OCI-LY7 (cell line): ENCODE measurements around the gene RIPK4. TPM values are rescaled to one million over a fixed set of nuclear protein-coding genes. Genes with fewer than 3 reads are reported as not detected.

ENCODE experiments used
- BruUV-seq: library from RNA; stranded (reverse); fragments of 400-500 nt; replicated peaks from 2 replicates; lab custom pipeline; 2021; lab: Mats Ljungman, UMichigan
- CTCF ChIA-PET: fragments of 300-600 bp; sonication (Branson Sonifier 250); formaldehyde crosslinking; loops from one replicate; lab custom pipeline; 2022; ENCODE audit warnings: antibody characterized with exemption; ENCODE audit not compliant: unreplicated experiment; lab: Charles Lee
- POLR2A ChIA-PET: fragments of 300-600 bp; sonication (Branson Sonifier 250); formaldehyde crosslinking; loops from one replicate; lab custom pipeline; 2022; ENCODE audit warnings: antibody characterized with exemption; lab: Charles Lee
- DNase-seq: peaks from one replicate; pipeline ENCODE4 v3.0.0-alpha.2; 2015; ENCODE audit warnings: low spot score
- H2AFZ ChIP-seq: fragments of 200-600 bp; sonication (generic), shearing (Covaris generic); 2 replicates; pipeline ENCODE4 v1.6.1; 2014; ENCODE audit warnings: mild to moderate bottlenecking, antibody characterized with exemption, low read length, moderate library complexity
- H3K27ac ChIP-seq: fragments of 200-600 bp; sonication (generic); 2 replicates; pipeline ENCODE4 v1.5.1; 2014; ENCODE audit warnings: mixed run types, low read depth, mild to moderate bottlenecking, moderate library complexity, low read length, inconsistent platforms; ENCODE audit not compliant: poor library complexity, severe bottlenecking
- H3K36me3 ChIP-seq: fragments of 200-600 bp; sonication (generic); 2 replicates; pipeline ENCODE4 v1.6.1; 2014; ENCODE audit warnings: mild to moderate bottlenecking, antibody characterized with exemption, low read length, moderate library complexity, mixed read lengths; ENCODE audit not compliant: insufficient read depth
- H3K4me1 ChIP-seq: fragments of 200-600 bp; sonication (generic); 2 replicates; pipeline ENCODE4 v1.5.1; 2014; ENCODE audit warnings: mild to moderate bottlenecking, low read length; ENCODE audit not compliant: insufficient read depth, poor library complexity, severe bottlenecking
- H3K4me2 ChIP-seq: fragments of 200-600 bp; sonication (generic); 2 replicates; pipeline ENCODE4 v1.6.1; 2014; ENCODE audit warnings: mild to moderate bottlenecking, low read length
- H3K4me3 ChIP-seq: fragments of 200-600 bp; sonication (generic); 2 replicates; pipeline ENCODE4 v1.5.1; 2014; ENCODE audit warnings: mild to moderate bottlenecking, low read depth, low read length; ENCODE audit not compliant: poor library complexity, severe bottlenecking
- H3K79me2 ChIP-seq: fragments of 200-600 bp; sonication (generic); 2 replicates; pipeline ENCODE4 v1.6.1; 2016; ENCODE audit warnings: low read depth, mild to moderate bottlenecking, low read length, moderate library complexity, mixed read lengths; ENCODE audit not compliant: insufficient read depth
- H3K9me2 ChIP-seq: fragments of 200-600 bp; sonication (generic); 2 replicates; pipeline ENCODE4 v1.6.1; 2016; ENCODE audit warnings: mild to moderate bottlenecking, low read length, mixed read lengths; ENCODE audit not compliant: insufficient read depth
- H3K9me3 ChIP-seq: fragments of 200-600 bp; sonication (generic); 2 replicates; pipeline ENCODE4 v1.6.1; 2014; ENCODE audit warnings: mild to moderate bottlenecking, mixed run types, low read length, mixed read lengths
- H4K20me1 ChIP-seq: fragments of 200-600 bp; sonication (generic); 2 replicates; pipeline ENCODE4 v1.6.1; 2014; ENCODE audit warnings: mild to moderate bottlenecking, antibody characterized with exemption, low read length, moderate library complexity, mixed read lengths; ENCODE audit not compliant: insufficient read depth
- EZH2phosphoT487 ChIP-seq: fragments of 200-600 bp; sonication (generic); IDR thresholded peaks from 2 replicates; pipeline ENCODE4 v1.6.1; 2018; ENCODE audit warnings: low read depth, borderline replicate concordance, mild to moderate bottlenecking, mixed run types, antibody characterized with exemption, low read length, moderate library complexity, mixed read lengths
- intact Hi-C: fragments of 100-400 bp; cut with micrococcal nuclease; formaldehyde crosslinking; loops from one replicate; pipeline ENCODE4 v1.10.0; 2022; ENCODE audit not compliant: unreplicated experiment
- total RNA-seq, 2 experiments: library from RNA; depleted of rRNA in 1 of 2; stranded (reverse); fragments of >200 nt in 1 of 2; shearing (Covaris generic) in 1 of 2; gene quantifications; 2 replicates each; pipeline ENCODE4 v1.2.3, GENCODE V29; 2014 to 2022
- TF ChIP-seq, protein P1 (sequence below): fragments of 200-600 bp; sonication (generic); conservative IDR thresholded peaks from 2 replicates; pipeline ENCODE4 v1.5.1; 2014; ENCODE audit warnings: mild to moderate bottlenecking, antibody characterized with exemption, low read length, moderate library complexity, mixed read lengths

Gene RIPK4
- total RNA-seq, 2 experiments from 2014 or later: 0.08 to 0.19 TPM

DNA sequence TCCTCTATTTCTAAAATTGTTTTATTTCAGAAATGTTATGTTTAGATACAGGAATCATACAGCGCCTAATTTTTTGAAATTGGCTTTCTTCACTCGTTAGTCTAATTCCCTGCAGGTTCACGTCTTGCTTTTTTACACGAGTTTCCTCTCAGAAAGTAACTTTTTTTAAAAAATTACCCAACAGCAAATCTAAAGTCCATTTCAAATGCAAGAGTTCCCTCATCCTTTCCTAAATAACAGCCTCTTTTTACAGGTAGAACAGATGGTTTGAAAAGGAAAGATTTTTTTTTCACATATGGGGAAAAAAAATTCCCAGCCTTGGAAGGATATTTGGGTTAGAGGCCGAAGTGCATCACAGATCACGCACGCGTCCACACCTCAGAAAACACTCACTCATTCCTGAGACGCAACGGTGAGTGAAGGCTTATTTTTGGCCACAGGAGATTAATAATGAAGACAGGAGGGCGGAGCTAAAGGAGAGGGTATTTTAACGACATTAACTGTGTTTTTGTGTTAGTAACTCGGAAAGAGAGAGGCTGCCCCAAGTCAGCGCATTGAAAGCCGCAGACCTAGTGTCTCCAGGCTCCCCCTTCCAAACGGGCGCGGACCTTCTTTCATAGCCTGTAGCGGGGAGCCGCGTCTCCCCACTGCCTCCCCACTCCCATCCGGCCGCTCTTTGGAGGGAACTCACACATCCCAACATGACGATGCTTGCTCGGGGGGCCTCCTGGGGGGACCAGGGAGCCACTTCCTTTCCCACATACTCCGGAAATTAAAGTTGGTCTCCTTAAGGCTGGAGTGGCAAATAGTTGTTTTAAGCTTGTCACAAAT is 969 bp upstream of the RIPK4 start:
- peak overlapping the region; percentile 53 for H3K4me2 ChIP-seq
- no peaks in the 10 kb centered on the region for H3K79me2 ChIP-seq
- TF ChIP-seq, protein P1, sequence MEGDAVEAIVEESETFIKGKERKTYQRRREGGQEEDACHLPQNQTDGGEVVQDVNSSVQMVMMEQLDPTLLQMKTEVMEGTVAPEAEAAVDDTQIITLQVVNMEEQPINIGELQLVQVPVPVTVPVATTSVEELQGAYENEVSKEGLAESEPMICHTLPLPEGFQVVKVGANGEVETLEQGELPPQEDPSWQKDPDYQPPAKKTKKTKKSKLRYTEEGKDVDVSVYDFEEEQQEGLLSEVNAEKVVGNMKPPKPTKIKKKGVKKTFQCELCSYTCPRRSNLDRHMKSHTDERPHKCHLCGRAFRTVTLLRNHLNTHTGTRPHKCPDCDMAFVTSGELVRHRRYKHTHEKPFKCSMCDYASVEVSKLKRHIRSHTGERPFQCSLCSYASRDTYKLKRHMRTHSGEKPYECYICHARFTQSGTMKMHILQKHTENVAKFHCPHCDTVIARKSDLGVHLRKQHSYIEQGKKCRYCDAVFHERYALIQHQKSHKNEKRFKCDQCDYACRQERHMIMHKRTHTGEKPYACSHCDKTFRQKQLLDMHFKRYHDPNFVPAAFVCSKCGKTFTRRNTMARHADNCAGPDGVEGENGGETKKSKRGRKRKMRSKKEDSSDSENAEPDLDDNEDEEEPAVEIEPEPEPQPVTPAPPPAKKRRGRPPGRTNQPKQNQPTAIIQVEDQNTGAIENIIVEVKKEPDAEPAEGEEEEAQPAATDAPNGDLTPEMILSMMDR: no peak
- TF ChIP-seq EZH2phosphoT487: no peak
- BruUV-seq: no TSS peak
- ChIA-PET CTCF (no interaction called here), POLR2A (no interaction called here)
- H3K9me3 ChIP-seq: no peaks in the 10 kb centered on the region
- peak overlapping the region; percentile 17; the same call in 1 of the 2 replicates for H2AFZ ChIP-seq
- H3K4me1 ChIP-seq: peaks cover 26% of the 10 kb centered on the region
- H3K9me2 ChIP-seq: no peaks in the 10 kb centered on the region
- DNase-seq: no peak
- peak overlapping the region; percentile 59 for H3K4me3 ChIP-seq
- H3K27ac ChIP-seq: no peak overlapping the region
- H3K36me3 ChIP-seq: no peaks in the 10 kb centered on the region
- intact Hi-C loops: no loop called here
- no peaks in the 10 kb centered on the region for H4K20me1 ChIP-seq

- ChIA-PET POLR2A (no interaction called here), CTCF (no interaction called here)
- no peaks in the 10 kb centered on the region for H3K9me3 ChIP-seq
- H3K79me2 ChIP-seq: no peaks in the 10 kb centered on the region
- H3K36me3 ChIP-seq: no peaks in the 10 kb centered on the region
- H3K4me2 ChIP-seq: peak overlapping the region; percentile 53
- H3K9me2 ChIP-seq: no peaks in the 10 kb centered on the region
- peaks cover 26% of the 10 kb centered on the region for H3K4me1 ChIP-seq
- no peak for TF ChIP-seq EZH2phosphoT487
- TF ChIP-seq, protein P1: no peak
- BruUV-seq: no TSS peak
- H3K27ac ChIP-seq: no peak overlapping the region
- intact Hi-C loops: no loop called here
- H2AFZ ChIP-seq: peak overlapping the region; percentile 17; the same call in 1 of the 2 replicates
- no peaks in the 10 kb centered on the region for H4K20me1 ChIP-seq
- peak overlapping the region; percentile 59 for H3K4me3 ChIP-seq
- no peak for DNase-seq
These were observed 624 bp downstream of the RIPK4 start for GRCh38 chr21:41765973-41766882.
